NCI-H146 treated with DMSO at 0.1 percent for 48 hours (cell line): ENCODE results near the gene PIGW.
"Not testable (repeated sequence)": the region's sequence is repeated elsewhere in the genome, so short reads cannot be mapped to it uniquely, and the experiment has no call there.

Experiments
- DNase-seq: peaks from one replicate; lab custom pipeline; 2025; ENCODE audit not compliant: unreplicated experiment; lab: John Stamatoyannopoulos, UW

Gene PIGW

GRCh38 chr17:36507266-36507665 lies 27.5 kb upstream of the PIGW start:
- no peak for DNase-seq

GRCh38 chr17:36508439-36508838 lies 26.3 kb upstream of the PIGW start:
- DNase-seq, result not testable (repeated sequence)

- DNase-seq, result no peak
Observed at GRCh38 chr17:36509272-36509985, 25.4 kb upstream of the PIGW start.

DNA sequence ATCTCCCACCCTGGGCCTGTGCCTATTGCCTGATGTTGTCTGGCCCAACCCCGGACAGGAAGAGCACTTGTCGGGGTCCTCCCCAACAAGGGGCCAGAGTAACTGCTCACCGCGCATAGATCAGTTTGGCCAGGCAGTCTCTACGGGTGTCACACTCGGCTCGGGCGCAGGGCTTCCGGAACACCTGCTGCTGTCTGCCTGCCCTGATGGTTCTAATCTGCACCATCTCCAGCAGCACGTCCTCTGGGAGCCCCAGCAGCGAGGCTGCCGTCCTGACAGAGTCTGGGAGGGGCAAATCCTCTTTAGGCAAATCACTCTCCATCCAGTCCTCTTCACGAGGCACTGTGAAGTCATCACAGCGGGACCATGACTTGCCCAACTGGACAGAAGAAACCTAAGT lies 24.2 kb upstream of the PIGW start:
- DNase-seq, result no peak

- no peak for DNase-seq
Observed at GRCh38 chr17:36511216-36511615, 23.6 kb upstream of the PIGW start.

DNA sequence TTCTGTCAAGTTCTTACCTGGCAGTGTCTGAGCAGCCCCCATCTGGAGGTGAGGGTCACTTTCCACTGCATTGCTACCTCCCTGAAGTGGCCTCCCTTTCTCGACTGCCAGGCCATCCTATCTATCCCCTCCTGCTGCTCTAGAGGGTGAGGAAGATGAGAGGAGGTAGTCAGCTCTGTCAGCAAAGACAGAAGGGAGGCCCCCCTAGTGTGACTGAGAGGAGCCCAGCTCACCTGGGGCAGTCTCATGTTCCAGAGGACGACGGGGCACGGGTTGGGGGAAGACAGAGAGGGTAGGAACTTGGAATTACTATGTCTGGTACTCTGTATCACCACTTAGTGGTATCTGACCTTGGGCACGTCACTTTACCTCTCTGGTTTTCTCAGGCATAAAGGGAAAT lies 22.1 kb upstream of the PIGW start:
- no peak for DNase-seq

DNA sequence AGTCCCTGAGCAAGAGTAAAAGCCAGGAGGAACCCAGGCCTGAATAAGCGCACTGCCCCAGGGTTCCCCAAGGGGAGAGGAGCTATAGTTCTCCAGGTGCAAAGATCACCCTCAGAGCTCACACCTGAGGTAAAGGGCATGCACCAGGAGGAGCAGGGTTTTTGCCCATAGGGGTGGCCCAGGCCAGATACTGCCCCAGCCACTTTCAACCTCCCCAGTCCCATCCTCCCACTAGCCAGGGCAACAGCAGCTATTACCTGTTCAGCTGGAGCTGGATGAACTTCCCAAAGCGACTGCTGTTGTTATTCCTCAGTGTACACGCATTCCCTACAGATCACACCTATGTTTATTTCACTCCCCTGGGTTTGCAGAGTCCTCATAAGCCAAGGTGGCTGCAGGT lies 19.9 kb upstream of the PIGW start:
- no peak for DNase-seq

DNA sequence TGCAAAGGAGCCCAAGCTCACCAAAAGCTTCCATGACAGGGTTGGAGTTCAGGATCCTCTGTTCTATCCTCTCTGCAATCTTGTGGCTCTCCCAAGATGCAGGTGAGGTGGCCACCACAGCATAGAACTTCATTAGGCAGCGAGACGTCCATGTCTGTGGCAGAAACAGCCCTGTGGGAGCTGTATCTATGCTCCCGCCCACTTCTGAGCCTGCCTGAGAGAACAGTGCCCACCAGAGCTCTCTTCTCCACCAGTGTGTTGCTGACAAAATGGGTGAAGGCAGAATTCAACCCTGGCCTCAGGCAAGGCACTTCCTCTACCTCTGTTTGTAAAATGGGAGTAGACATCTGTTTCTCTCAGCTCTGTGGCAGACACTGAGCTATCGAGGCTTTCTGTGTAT lies 18.9 kb upstream of the PIGW start:
- no peak for DNase-seq

- no peak for DNase-seq
Observed at GRCh38 chr17:36523113-36523512, 11.7 kb upstream of the PIGW start.

- no peak for DNase-seq
Observed at GRCh38 chr17:36524428-36524876, 10.3 kb upstream of the PIGW start.

DNA sequence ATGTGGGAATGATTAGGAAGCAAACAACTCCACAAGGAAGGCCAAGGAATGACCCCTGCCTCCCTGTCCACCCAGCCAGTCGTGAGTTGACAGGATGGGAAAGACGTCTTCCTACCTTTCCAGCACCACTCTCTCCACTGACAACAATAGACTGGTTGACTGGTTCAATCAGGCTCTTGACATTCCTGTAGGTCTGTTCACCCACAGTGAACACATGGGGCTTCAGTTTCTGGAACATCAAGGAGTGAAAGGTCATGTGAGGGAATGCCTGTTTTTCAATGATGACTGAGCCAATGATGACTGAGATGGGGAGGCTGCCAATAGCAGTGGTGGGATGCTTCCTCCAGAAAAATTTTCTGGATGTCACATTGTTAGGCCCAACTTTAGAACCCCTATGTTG lies 9.7 kb upstream of the PIGW start:
- DNase-seq, result no peak

GRCh38 chr17:36525888-36526287 lies 8.9 kb upstream of the PIGW start:
- no peak for DNase-seq

DNA sequence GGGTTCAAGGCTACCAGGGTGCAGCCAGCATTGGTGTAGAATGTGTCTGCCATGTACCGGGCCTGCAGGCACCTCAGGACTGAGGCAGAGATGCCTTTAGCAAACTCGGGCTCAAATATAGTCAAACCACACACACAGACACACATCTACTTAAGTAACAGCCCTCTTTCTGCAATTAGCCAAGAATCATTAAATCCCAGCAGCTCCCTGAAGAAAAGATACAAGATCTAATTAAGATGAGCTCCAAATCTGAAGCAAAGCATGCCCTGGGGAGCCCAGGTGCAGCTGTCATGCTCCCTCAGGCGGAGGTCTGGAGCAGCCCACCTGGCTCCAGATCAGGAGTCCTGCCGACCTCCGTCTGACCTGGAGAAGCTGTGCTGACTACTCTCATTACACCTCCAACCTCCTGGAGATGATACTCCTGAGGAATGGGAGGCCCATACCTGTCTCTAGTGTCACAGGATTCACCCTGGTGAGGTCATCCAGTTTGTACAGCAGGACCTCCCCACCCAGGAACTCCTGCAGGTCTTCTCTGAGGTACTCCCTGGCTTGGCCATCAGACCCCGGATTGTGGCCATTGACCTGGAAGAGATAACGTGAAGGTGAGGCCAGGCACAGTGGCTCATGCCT lies 7.1 kb upstream of the PIGW start:
- DNase-seq, result no peak

DNA sequence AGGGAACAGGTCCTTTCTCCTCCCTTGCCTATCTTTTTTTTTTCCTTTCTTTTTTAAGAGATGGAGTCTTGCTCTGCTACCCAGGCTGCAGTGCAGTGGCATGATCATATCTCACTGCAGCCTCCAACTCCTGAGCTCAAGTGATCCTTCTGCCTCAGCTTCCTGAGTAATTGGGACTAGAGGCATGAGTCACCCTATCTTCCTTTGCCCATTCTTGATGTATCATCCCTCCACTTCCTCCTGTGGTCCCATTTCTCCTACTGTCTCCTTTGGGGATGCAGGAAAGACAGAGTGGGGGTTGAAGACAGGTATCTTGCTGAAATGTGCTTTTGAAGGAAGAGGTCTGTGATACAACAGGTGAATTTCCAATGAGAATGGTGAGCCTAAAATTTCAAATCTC lies 5.7 kb upstream of the PIGW start:
- DNase-seq, result no peak

- no peak for DNase-seq
Observed at GRCh38 chr17:36532435-36532975, 2.3 kb upstream of the PIGW start.

- peak; percentile 79 for DNase-seq
Observed at GRCh38 chr17:36533935-36534839, 600 bp upstream of the PIGW start.

DNA sequence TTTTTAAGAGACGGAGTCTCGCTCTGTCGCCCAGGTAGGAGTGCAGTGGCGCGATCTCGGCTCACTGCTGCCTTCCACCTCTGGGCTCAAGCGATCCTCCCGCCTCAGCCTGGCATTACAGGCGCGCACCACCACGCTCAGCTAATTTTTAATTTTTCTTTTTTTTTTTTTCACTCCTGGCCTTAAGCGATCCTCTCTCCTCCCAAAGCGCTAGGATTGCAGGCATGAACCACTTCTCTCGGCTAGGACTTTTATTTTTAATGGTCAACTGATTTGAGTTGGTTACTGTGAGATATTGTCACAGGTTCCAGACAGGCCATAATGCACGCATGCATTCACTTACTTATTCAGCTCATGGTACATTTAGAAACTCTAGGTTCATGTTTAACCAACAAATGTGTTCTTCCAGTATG lies 888 bp downstream of the PIGW start:
- no peak for DNase-seq

- no peak for DNase-seq
Observed at GRCh38 chr17:36540696-36541095, 5.9 kb downstream of the PIGW start.

- no peak for DNase-seq
Observed at GRCh38 chr17:36542755-36543154, 8.0 kb downstream of the PIGW start.

DNA sequence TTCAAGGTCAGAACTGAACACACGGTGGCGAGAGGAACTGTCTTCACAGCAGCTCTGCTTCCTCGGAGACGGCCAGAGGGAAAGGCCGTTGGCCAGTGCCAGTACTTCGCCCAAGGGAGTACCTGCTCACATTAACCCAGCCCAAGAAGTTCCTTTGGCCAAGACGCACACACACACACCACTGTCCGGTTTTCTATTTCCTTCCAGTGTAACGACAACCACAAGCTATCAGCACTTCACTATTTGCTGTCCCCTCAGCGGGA lies 9.2 kb downstream of the PIGW start:
- DNase-seq, result no peak

- peak; percentile 77 for DNase-seq
Observed at GRCh38 chr17:36544307-36545076, 9.7 kb downstream of the PIGW start, which contains the start of gene GGNBP2. Gene GGNBP2, plus strand, starts transcription at chr17:36544919. Its CDS starts 806 bp downstream, at chr17:36545725.
